GM12878 (cell line): Measurements from ENCODE around the gene KCTD19. TPM values are rescaled to one million over a fixed set of nuclear protein-coding genes. Genes with fewer than 3 reads are reported as not detected.

ENCODE experiments used
- ATAC-seq: fragments of 200-7000 bp; cut with Tn5 transposase; 3 replicates; pipeline ENCODE4 v1.9.1; 2020; ENCODE audit warnings: mild to moderate bottlenecking, moderate library complexity
- BruUV-seq: library from RNA; stranded (reverse); fragments of 400-500 nt; replicated peaks from 2 replicates; lab custom pipeline; 2021; lab: Mats Ljungman, UMichigan
- CTCF ChIA-PET: fragments of 300-600 bp; sonication (Branson Sonifier 250); formaldehyde crosslinking; extraction: SDS; loops from one replicate; lab custom pipeline; 2021; ENCODE audit warnings: inconsistent platforms; lab: Yijun Ruan, JAX
- POLR2A ChIA-PET: fragments of 350-600 bp; formaldehyde crosslinking; extraction: SDS; loops from one replicate; lab custom pipeline; 2021; ENCODE audit warnings: inconsistent platforms; lab: Charles Lee
- RAD21 ChIA-PET: fragments of 300-600 bp; sonication (Branson Sonifier 250); formaldehyde crosslinking; loops from one replicate; lab custom pipeline; 2023; ENCODE audit warnings: antibody characterized with exemption; ENCODE audit not compliant: unreplicated experiment; lab: Charles Lee
- SMC1A ChIA-PET: fragments of 300-600 bp; sonication (Branson Sonifier 250); formaldehyde crosslinking; loops from one replicate; lab custom pipeline; 2023; ENCODE audit not compliant: unreplicated experiment, uncharacterized antibody; lab: Charles Lee
- DNase-seq: peaks from one replicate; pipeline ENCODE4 v3.0.0-alpha.2; 2011; ENCODE audit warnings: low read depth, low spot score
- FAIRE-seq: peaks from 3 replicates; lab custom pipeline; 2011; peaks lifted over from hg19 to GRCh38; lab: Jason Lieb, UNC
- H2AFZ ChIP-seq: 2 replicates; pipeline ENCODE4 v1.6.0; 2011; ENCODE audit warnings: low read depth, low read length, control low read depth; ENCODE audit not compliant: control insufficient read depth
- H3K27ac ChIP-seq: 2 replicates; pipeline ENCODE4 v1.5.1; 2011; ENCODE audit warnings: control low read depth; ENCODE audit not compliant: control insufficient read depth, insufficient read depth
- H3K27me3 ChIP-seq, 2 experiments: replicated peaks in 1 of 2; 2 replicates each; pipeline versions ENCODE4 v1.6.0 to v1.6.1; 2011; ENCODE audit warnings: low read length in 1 of 2; ENCODE audit not compliant: control insufficient read depth in 2 of 2, insufficient read depth in 2 of 2
- H3K36me3 ChIP-seq, 2 experiments: 2 replicates each; pipeline ENCODE4 v1.5.1; 2011; ENCODE audit warnings: low read length in 1 of 2; ENCODE audit not compliant: control insufficient read depth in 2 of 2, insufficient read depth in 2 of 2
- H3K4me1 ChIP-seq: 2 replicates; pipeline ENCODE4 v1.6.1; 2011; ENCODE audit warnings: mild to moderate bottlenecking, low read length, moderate library complexity, mixed read lengths; ENCODE audit not compliant: control insufficient read depth, insufficient read depth
- H3K4me2 ChIP-seq: 2 replicates; pipeline ENCODE4 v1.6.0; 2011; ENCODE audit warnings: control low read depth; ENCODE audit not compliant: control insufficient read depth, insufficient read depth
- H3K4me3 ChIP-seq: fragments of 200-600 bp; sonication (generic); 2 replicates; pipeline ENCODE4 v1.5.1; 2016
- H3K79me2 ChIP-seq: 2 replicates; pipeline ENCODE4 v1.6.0; 2011; ENCODE audit warnings: low read length; ENCODE audit not compliant: control insufficient read depth, insufficient read depth
- H3K9ac ChIP-seq: 2 replicates; pipeline ENCODE4 v1.8.0; 2011; ENCODE audit warnings: low read length, control low read depth, mixed read lengths; ENCODE audit not compliant: control insufficient read depth, insufficient read depth
- H3K9me3 ChIP-seq: replicated peaks from 3 replicates; pipeline ENCODE4 v1.5.1; 2011; ENCODE audit warnings: mild to moderate bottlenecking, low read length; ENCODE audit not compliant: control insufficient read depth, insufficient read depth
- H4K20me1 ChIP-seq: 2 replicates; pipeline ENCODE4 v1.6.0; 2011; ENCODE audit not compliant: control insufficient read depth, insufficient read depth
- DPF2 ChIP-seq: fragments of 450-650 bp; IDR thresholded peaks from 2 replicates; pipeline ENCODE4 v1.6.1; 2017; ENCODE audit warnings: mild to moderate bottlenecking
- EGR1 ChIP-seq, 2 experiments: IDR thresholded peaks; 1 replicate in 1 of 2; 2 replicates in 1 of 2; pipeline ENCODE4 v1.6.1; 2011 to 2012; ENCODE audit warnings: low read depth in 2 of 2, low read length in 2 of 2, borderline replicate concordance in 1 of 2, mild to moderate bottlenecking in 1 of 2, moderate library complexity in 1 of 2
- ETV6 ChIP-seq, 2 experiments: fragments of 450-650 bp in 1 of 2; IDR thresholded peaks in 1 of 2; conservative IDR thresholded peaks in 1 of 2; 2 replicates each; pipeline ENCODE4 v1.6.1; 2014; ENCODE audit warnings: antibody characterized with exemption in 1 of 2, borderline replicate concordance in 1 of 2, low read depth in 1 of 2, mild to moderate bottlenecking in 1 of 2, moderate library complexity in 1 of 2
- GATAD2B ChIP-seq: fragments of 450-650 bp; conservative IDR thresholded peaks from 2 replicates; pipeline ENCODE4 v1.6.1; 2017; ENCODE audit warnings: low read depth, mild to moderate bottlenecking, moderate library complexity
- IKZF1 ChIP-seq: fragments of 450-650 bp; conservative IDR thresholded peaks from 2 replicates; pipeline ENCODE4 v1.6.1; 2017; ENCODE audit warnings: antibody characterized with exemption, mild to moderate bottlenecking
- IRF3 ChIP-seq: fragments of 450-650 bp; IDR thresholded peaks from 2 replicates; pipeline ENCODE4 v1.6.1; 2014; ENCODE audit warnings: mild to moderate bottlenecking
- MAX ChIP-seq: IDR thresholded peaks from 2 replicates; pipeline ENCODE4 v1.6.1; 2012; ENCODE audit warnings: low read depth, low read length, improper control_type of control experiment
- MYB ChIP-seq: fragments of 150-350 bp; IDR thresholded peaks from 2 replicates; pipeline ENCODE4 v1.6.1; 2014; ENCODE audit warnings: mild to moderate bottlenecking, low read depth, low read length, borderline replicate concordance
- PBX3 ChIP-seq: IDR thresholded peaks from 2 replicates; pipeline ENCODE4 v1.6.1; 2011; ENCODE audit warnings: mild to moderate bottlenecking, low read depth, low read length, moderate library complexity; ENCODE audit not compliant: insufficient replicate concordance
- PML ChIP-seq: IDR thresholded peaks from 2 replicates; pipeline ENCODE4 v1.6.1; 2012; ENCODE audit warnings: low read length, inconsistent platforms
- POLR2A ChIP-seq: IDR thresholded peaks from 2 replicates; pipeline ENCODE4 v1.6.1; 2011; ENCODE audit warnings: low read depth, mild to moderate bottlenecking, low read length
- RELB ChIP-seq: fragments of 450-650 bp; IDR thresholded peaks from 2 replicates; pipeline ENCODE4 v1.6.1; 2017; ENCODE audit warnings: low read depth, mild to moderate bottlenecking, moderate library complexity
- SIX5 ChIP-seq: IDR thresholded peaks from 2 replicates; pipeline ENCODE4 v1.6.1; 2011; ENCODE audit warnings: mild to moderate bottlenecking, low read depth, low read length, moderate library complexity; ENCODE audit not compliant: severe bottlenecking
- STAT3 ChIP-seq: IDR thresholded peaks from 2 replicates; pipeline ENCODE4 v1.6.1; 2011; ENCODE audit warnings: low read depth, low read length, improper control_type of control experiment
- SUPT20H ChIP-seq: IDR thresholded peaks from 2 replicates; pipeline ENCODE4 v1.6.1; 2011; ENCODE audit warnings: low read depth, mild to moderate bottlenecking, low read length, moderate library complexity, borderline replicate concordance; ENCODE audit not compliant: control insufficient read depth
- SUZ12 ChIP-seq: fragments of 200-600 bp; sonication (generic); IDR thresholded peaks from one replicate; pipeline ENCODE4 v1.6.1; 2018; ENCODE audit warnings: antibody characterized with exemption, mild to moderate bottlenecking; ENCODE audit not compliant: unreplicated experiment
- ZNF274 ChIP-seq: IDR thresholded peaks from one replicate; pipeline ENCODE4 v1.8.0; 2011; ENCODE audit not compliant: insufficient read length, insufficient read depth
- WGBS: methylation state at CpG from one replicate; pipeline ENCODE4 v1.1.6; 2016; ENCODE audit warnings: low lambda C conversion rate; ENCODE audit not compliant: insufficient replicate concordance, insufficient coverage; ENCODE audit errors: missing lambda C conversion rate; 5-methylcytosine and 5-hydroxymethylcytosine counted together
- in situ Hi-C: fragments of 300-500 bp; cut with MboI; formaldehyde crosslinking; loops from 9 replicates; pipeline ENCODE4 v1.14.3; 2018; ENCODE audit warnings: mixed read lengths
- intact Hi-C: fragments of 100-400 bp; cut with micrococcal nuclease; formaldehyde crosslinking; loops from one replicate; pipeline ENCODE4 v1.14.2; 2022; ENCODE audit not compliant: unreplicated experiment
- polyA plus RNA-seq, 11 experiments: library from polyadenylated mRNA; depleted of rRNA in 4 of 11; unstranded in 6 of 11; stranded (reverse) in 5 of 11; fragments of >200 nt; fragmentation: Nextera tagmentation in 4 of 11; fragmentation: Illumina TruSeq in 1 of 11; extraction: Ambion mirVana in 4 of 11; extraction: Trizol in 1 of 11; gene quantifications; 1 replicate in 1 of 11; 2 replicates in 10 of 11; pipeline versions ENCODE4 v1.2.1 to v1.2.3, GENCODE V29; 2011 to 2016; ENCODE audit warnings: inconsistent platforms in 2 of 11, missing spikeins in 2 of 11, low read depth in 1 of 11
- total RNA-seq, 4 experiments: library from RNA; depleted of rRNA in 3 of 4; stranded (reverse); fragments of >200 nt in 3 of 4; fragmentation: Illumina TruSeq in 1 of 4; extraction: Trizol in 1 of 4; gene quantifications; 2 replicates each; pipeline versions ENCODE4 v1.2.1 to v1.2.3, GENCODE V29; 2013 to 2021

The KCTD19 gene
- total and polyA plus RNA-seq, 10 of the 15 experiments (the other 5 are each of a cell fraction or from before 2014, with no cell fraction given), result 1.6 to 8.9 (median 3.9) TPM

GRCh38 chr16:67249178-67250044 lies 77.1 kb downstream of the KCTD19 start:
- intact Hi-C loops, result no loop called here
- no peak for FAIRE-seq
- ATAC-seq, result no peak
- WGBS, result 23% methylated on average over 14 of the region's 22 CpGs
- Histone ChIP-seq H3K27ac (no peak overlapping the region), H4K20me1 (no peaks in the 10 kb centered on the region)
- SMC1A ChIA-PET, result interaction anchor here (0.6 to 4.1 kb wide), 4 partner anchors 11 to 105 kb away, joined by 3 to 21 read pairs (median 4); partner anchors contain the start of gene TMEM208
- in situ Hi-C loops, result no loop called here
- DNase-seq, result no peak
- no peak for TF ChIP-seq PBX3
- no peak for TF ChIP-seq EGR1 (IDR thresholded peaks at IDR 0.05; ENCODE audit: borderline replicate concordance in 1 of 2, low read depth in 2 of 2, low read length in 2 of 2)
- TF ChIP-seq GATAD2B, result no peak; the same call in 1 of the 2 replicates
- no peak for TF ChIP-seq MAX
- no peak for TF ChIP-seq SUPT20H
- TF ChIP-seq STAT3, result no peak
- no peak for TF ChIP-seq POLR2A
- TF ChIP-seq DPF2, result peak; percentile 9
- TF ChIP-seq SIX5, result no peak
- TF ChIP-seq IKZF1, result 0 out of 2 replicates have a peak, but pooled peaks have one; percentile 27
- no peak for TF ChIP-seq IRF3
- no peak for TF ChIP-seq SUZ12
- no peak for TF ChIP-seq ETV6 (conservative IDR thresholded peaks at IDR 0.05 in 1 of 2, IDR thresholded peaks at IDR 0.05 in 1 of 2; ENCODE audit: borderline replicate concordance in 1 of 2, low read depth in 1 of 2)
- TF ChIP-seq ZNF274, result no peak
- no peak for TF ChIP-seq RELB
- no peak for TF ChIP-seq MYB
- TF ChIP-seq PML, result no peak
- TF ChIP-seq, all 136 proteins: peak for 2
- H2AFZ ChIP-seq, result peak overlapping the region; percentile 83
- peak overlapping the region; percentile 80; the same call in 1 of the 2 replicates for H3K4me3 ChIP-seq
- peak overlapping the region; percentile 66 for H3K9ac ChIP-seq
- H3K27me3 ChIP-seq, result no peaks in the 10 kb centered on the region; a peak in 1 of 4 replicates
- ChIA-PET POLR2A (interaction anchor here (0.7 to 8.0 kb wide), 4 partner anchors 11 to 91 kb away, joined by 3 to 100 read pairs (median 4); partner anchors contain the start of gene TMEM208), RAD21 (interaction anchor here (0.9 to 1.9 kb wide), 2 partner anchors 11 to 23 kb away, joined by 4 read pairs; partner anchors contain the start of gene TMEM208), CTCF (interaction anchor here (1.1 to 2.4 kb wide), 3 partner anchors 11 to 90 kb away, joined by 3 to 6 read pairs (median 4); partner anchors contain the start of gene PLEKHG4)
- H3K4me1 ChIP-seq, result peaks cover 22% of the 10 kb centered on the region
- no peaks in the 10 kb centered on the region for H3K36me3 ChIP-seq
- peak overlapping the region; percentile 92 for H3K4me2 ChIP-seq
- BruUV-seq, result no TSS peak
- H3K9me3 ChIP-seq, result no peaks in the 10 kb centered on the region
- peaks cover 16% of the 10 kb centered on the region for H3K79me2 ChIP-seq
